ENCODE results near the gene ATAD2B. TPM values are rescaled to one million over a fixed set of nuclear protein-coding genes. Genes with fewer than 3 reads are reported as not detected.

ATAD2B gene
- total and polyA plus RNA-seq, 8 donors: 4.1 to 15.6 (median 9.3) TPM

GRCh38 chr2:23915327-23915726 is 11.6 kb downstream of the ATAD2B start:
- WGBS, 2 donors: 73 to 85% methylated on average over 7 of the region's 7 CpGs
- FAIRE-seq (no peak), DNase-seq (no peak)

DNA sequence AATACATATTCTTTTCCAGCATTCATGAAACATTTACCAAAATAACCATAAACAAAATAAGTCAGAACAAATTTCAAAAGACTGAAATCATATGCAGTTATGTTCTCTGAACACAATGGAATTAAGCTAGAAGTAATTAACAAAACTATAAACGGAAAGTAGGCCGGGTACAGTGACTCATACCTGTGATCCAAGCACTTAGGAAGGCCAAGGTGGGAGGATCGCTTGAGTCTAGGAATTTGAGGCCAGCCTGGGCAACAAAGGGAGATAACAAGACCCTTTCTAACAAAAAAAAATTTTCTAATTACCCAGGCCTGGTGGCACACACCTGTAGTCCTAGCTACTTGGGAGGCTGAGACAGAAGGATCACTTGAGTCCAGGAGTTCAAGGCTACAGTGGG is 14.9 kb downstream of the ATAD2B start:
- WGBS, 2 donors: 95 to 96% methylated on average over 3 of the region's 3 CpGs

More at GRCh38 chr2:23915327-23915726, 11.6 kb downstream of the ATAD2B start:
- Histone ChIP-seq H3K36me3 (no peaks in the 10 kb centered on the region), H3K4me1 (peaks cover 0 to 9% (median 0%) of the 10 kb centered on the region in 3 donors), H3K27me3 (no peaks in the 10 kb centered on the region), H3K27ac (no peak overlapping the region), H3K9me3 (no peaks in the 10 kb centered on the region), H3K4me3 (no peak overlapping the region)
- TF ChIP-seq CTCF (IDR thresholded peaks at IDR 0.05): no peak
- intact Hi-C loops (cut with DNase I): no loop called here
- ATAC-seq: peak in 1 of 4 donors; percentile 21

DNA sequence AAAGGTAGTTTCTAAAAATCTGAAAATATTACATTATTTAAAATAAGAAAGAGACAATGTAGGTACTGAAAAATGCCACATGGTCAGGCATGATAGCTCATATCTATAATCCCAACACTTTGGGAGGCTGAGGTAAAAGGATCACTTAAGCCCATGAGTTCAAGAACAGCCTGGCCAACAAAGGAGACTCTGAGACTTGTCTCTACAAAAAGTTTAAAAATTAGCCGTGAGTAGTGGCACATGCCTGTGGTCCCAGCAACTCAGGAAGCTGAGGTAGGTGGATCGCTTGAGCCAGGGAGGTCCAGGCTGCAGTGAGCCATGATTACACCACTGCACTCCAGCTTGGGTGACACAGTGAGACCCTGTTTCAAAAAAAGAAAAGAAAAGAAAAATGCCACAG is 21.8 kb downstream of the ATAD2B start:
- no peak for DNase-seq
- H3K27me3 ChIP-seq: no peaks in the 10 kb centered on the region
- intact Hi-C loops (cut with DNase I): no loop called here
- H3K4me1 ChIP-seq: peaks cover 0 to 20% (median 9%) of the 10 kb centered on the region in 3 donors
- H3K4me3 ChIP-seq: no peak overlapping the region
- no peaks in the 10 kb centered on the region for H3K36me3 ChIP-seq
- no peaks in the 10 kb centered on the region for H3K9me3 ChIP-seq
- FAIRE-seq: no peak
- no peak for TF ChIP-seq CTCF (IDR thresholded peaks at IDR 0.05)
- 75 to 81% methylated on average over 2 of the region's 2 CpGs for WGBS, 2 donors
- no peak for ATAC-seq
- no peak overlapping the region for H3K27ac ChIP-seq

More for the DNA sequence above, 14.9 kb downstream of the ATAD2B start:
- DNase-seq (no peak), ATAC-seq (no peak), FAIRE-seq (no peak)
- TF ChIP-seq CTCF (IDR thresholded peaks at IDR 0.05): no peak
- H3K4me3 ChIP-seq: no peak overlapping the region
- H3K27ac ChIP-seq: no peak overlapping the region
- no peaks in the 10 kb centered on the region for H3K9me3 ChIP-seq
- intact Hi-C loops (cut with DNase I): no loop called here
- H3K36me3 ChIP-seq: no peaks in the 10 kb centered on the region
- no peaks in the 10 kb centered on the region for H3K27me3 ChIP-seq
- H3K4me1 ChIP-seq: peaks cover 0 to 9% (median 0%) of the 10 kb centered on the region in 3 donors

DNA sequence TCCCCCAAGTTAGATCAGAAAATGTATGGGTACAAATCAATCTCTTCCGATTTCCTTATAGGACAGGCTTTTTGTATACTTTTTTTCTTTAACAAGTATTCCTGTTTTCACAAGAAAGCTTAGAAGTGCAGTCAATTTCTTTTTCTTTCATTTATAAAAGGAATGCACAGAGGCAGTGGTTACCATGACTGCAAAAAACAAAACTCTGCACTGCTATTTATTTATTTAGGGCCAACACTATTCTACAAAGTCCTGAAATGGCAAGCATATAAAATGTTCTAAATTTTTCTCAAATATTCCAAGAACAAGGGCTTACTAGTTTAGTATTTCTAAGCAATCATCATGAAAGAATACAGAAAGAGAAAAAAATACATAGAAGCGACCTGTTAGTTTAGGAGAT is 22.2 kb downstream of the ATAD2B start:
- peaks cover 0 to 20% (median 9%) of the 10 kb centered on the region in 3 donors for H3K4me1 ChIP-seq
- intact Hi-C loops (cut with DNase I): no loop called here
- no peak overlapping the region for H3K27ac ChIP-seq
- H3K36me3 ChIP-seq: no peaks in the 10 kb centered on the region
- H3K9me3 ChIP-seq: no peaks in the 10 kb centered on the region
- WGBS, 2 donors: 90 to 91% methylated on average over 2 of the region's 2 CpGs
- DNase-seq: no peak
- TF ChIP-seq CTCF (IDR thresholded peaks at IDR 0.05): no peak
- H3K27me3 ChIP-seq: no peaks in the 10 kb centered on the region
- peak in 1 of 4 donors; percentile 44 for ATAC-seq
- FAIRE-seq: no peak
- no peak overlapping the region for H3K4me3 ChIP-seq

DNA sequence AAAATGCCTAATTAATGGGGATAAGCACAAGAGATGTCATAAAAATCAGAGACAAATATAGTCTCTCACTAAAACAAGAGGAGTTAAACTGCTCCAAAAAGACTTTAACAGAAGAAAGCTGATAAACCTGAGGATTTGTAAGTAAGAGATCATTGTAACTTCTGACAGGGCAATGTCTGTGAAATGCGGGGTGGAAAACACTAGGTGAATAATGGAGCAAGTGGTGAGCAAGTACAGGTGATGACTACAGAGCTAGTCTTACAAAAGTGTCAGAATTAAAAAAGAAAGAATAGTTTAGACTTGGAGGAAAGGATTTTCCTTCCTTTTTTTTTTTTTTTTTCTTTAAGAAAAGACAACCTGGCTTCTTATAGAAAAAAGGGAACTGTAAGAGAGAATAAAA is 22.7 kb downstream of the ATAD2B start:
- intact Hi-C loops (cut with DNase I): no loop called here
- no peaks in the 10 kb centered on the region for H3K27me3 ChIP-seq
- no peak overlapping the region for H3K27ac ChIP-seq
- no peaks in the 10 kb centered on the region for H3K9me3 ChIP-seq
- H3K4me1 ChIP-seq: peaks cover 0 to 20% (median 9%) of the 10 kb centered on the region in 3 donors
- no peak for DNase-seq
- TF ChIP-seq CTCF (IDR thresholded peaks at IDR 0.05): no peak
- no peaks in the 10 kb centered on the region for H3K36me3 ChIP-seq
- FAIRE-seq: no peak
- H3K4me3 ChIP-seq: no peak overlapping the region
- no peak for ATAC-seq
- 83 to 87% methylated on average over 1 of the region's 1 CpG for WGBS, 2 donors
